HG02642 (cell line): ENCODE results near the gene BICDL2.
"Not testable (repeated sequence)": the region's sequence is repeated elsewhere in the genome, so short reads cannot be mapped to it uniquely, and the experiment has no call there.

Source experiments
- ATAC-seq: cut with Tn5 transposase; IDR thresholded peaks from one replicate; pipeline ENCODE4 v1.9.1; 2021; ENCODE audit warnings: mild to moderate bottlenecking; ENCODE audit not compliant: unreplicated experiment, poor library complexity

The BICDL2 gene, protein sequence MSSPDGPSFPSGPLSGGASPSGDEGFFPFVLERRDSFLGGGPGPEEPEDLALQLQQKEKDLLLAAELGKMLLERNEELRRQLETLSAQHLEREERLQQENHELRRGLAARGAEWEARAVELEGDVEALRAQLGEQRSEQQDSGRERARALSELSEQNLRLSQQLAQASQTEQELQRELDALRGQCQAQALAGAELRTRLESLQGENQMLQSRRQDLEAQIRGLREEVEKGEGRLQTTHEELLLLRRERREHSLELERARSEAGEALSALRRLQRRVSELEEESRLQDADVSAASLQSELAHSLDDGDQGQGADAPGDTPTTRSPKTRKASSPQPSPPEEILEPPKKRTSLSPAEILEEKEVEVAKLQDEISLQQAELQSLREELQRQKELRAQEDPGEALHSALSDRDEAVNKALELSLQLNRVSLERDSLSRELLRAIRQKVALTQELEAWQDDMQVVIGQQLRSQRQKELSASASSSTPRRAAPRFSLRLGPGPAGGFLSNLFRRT

DNA sequence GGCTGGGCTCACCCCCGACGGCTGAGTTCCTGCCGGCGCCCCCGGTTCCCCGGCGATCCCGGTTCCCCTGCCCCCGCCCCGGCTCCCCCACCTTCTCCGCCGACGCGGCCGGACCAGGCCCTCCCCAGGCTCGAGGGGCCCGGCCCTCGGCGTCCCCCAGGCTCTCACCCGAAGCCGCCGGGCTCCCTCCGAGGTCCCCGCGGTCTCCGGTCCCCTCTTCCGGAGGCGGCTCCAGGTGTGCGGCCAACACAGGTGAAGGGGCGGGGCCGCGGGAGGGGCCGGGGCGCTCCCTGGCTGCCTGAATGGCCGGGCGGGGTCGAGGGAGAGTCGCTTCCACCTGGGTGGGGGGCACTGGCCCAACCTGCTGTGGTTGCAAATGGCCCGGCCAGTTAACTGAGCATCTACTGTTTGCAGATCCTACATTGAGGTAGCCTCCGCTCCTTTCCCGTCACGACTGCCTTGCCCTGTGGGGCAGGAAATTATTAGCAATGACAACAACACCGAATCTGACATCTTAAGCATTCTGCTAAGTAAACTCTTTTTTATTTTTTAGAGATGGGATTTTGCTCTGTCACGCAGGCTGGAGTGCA is at the start of gene BICDL2:
Gene BICDL2 (minus strand): TSS at position 219 of the 590 bp plus-strand sequence. CDS start 1,448 bp downstream, outside the sequence.
- ATAC-seq, result no peak

DNA sequence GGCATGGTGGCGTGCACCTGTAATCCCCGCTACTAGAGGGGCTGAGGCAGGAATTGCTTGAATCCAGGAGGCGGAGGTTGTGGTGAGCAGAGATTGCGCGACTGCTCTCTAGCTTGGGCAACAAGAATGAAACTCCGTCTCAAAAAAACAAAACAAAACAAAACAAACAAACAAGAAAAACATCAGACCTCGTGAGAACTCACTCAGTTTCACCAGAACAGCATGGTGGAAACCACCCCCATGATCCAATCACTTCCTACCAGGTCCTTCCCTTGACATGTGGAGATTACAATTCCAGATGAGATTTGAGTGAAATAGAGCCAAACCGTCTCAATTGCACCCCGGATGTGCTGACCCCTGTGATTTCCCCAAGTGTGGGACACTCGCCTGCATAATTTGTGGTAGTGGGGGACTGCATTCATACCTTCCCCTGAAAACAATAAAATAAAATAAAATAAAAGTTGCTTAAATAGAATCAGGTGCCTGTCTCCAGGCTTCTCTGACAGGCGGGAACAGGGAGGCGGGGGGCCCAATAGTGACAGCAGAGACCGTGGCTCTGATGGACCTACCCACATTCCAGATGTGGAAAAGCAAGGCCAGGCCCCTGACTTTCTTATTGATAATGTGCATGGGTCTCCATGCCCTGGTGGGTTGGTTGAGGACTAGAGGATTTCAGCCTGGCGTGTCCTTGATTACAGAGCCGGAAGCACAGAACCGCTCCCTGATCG is 49.3 kb upstream of the BICDL2 start:
- ATAC-seq, result no peak

DNA sequence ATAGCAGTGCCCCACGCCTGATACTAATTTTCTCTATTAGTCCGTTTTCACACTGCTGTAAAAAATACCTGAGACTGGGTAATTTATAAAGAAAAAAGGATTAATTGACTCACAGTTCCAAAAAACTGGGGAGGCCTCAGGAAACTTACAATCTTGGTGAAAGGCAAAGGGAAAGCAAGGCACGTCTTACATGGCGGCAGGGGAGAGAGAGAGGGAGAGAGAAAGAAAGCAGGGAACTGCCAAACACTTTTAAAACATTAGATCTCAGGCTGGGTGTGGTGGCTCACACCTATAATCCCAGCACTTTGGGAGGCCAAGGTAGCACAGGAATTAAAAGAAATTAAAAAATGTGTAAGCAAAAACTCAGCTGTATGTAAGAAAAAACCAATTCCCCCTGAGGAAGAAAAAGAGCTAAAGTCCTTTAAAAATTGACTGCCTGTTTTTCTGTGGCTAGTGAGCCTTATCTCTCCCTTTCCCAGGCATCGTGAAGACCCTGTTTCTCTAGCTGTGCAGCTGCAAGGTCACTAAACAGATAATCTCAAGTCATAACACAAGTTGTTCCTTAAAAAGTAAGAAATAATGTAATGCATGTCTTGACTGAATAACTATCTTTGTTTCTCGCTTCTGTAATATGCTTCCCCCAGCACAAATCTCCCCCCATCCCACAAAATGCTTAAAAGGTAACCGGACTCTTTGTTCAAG is 48.4 kb upstream of the BICDL2 start:
- ATAC-seq, result no peak

DNA sequence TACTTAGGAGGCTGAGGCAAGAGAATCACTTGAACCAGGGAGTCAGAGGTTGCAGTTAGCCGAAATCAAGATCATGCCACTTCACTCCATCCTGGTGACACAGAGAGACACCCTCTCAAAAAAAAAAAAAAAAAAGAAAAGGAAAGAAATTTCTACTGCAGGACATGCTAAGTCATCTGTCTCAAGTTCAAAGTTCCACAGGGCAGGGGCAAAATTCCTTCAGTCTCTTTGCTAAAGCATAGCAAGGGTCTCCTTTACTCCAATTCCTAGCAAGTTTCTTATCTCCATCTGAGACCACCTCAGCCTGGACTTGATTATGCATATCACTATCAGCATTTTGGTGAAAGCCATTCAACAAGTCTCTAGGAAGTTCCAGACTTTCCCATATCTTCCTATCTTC is 47.7 kb upstream of the BICDL2 start:
- no peak for ATAC-seq

DNA sequence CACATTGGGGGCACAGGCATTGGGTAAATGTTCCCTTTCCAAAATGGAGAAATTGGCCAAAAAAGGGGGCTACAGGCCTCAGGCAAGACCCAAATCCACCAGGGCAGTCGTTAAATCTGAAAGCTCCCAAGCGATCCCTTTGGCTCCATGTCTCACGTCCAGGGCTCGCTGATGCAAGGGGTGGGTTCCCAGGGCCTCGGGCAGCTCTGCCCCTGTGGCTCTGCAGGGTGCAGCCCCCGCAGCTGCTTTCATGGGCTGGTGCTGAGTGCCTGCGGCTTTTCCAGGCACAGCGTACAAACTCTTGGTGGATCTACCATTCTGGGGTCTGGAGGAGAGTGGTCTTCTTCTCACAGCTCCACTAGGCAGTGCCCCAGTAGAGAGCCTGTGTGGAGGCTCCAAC is 46.7 kb upstream of the BICDL2 start:
- ATAC-seq, result not testable (repeated sequence)

DNA sequence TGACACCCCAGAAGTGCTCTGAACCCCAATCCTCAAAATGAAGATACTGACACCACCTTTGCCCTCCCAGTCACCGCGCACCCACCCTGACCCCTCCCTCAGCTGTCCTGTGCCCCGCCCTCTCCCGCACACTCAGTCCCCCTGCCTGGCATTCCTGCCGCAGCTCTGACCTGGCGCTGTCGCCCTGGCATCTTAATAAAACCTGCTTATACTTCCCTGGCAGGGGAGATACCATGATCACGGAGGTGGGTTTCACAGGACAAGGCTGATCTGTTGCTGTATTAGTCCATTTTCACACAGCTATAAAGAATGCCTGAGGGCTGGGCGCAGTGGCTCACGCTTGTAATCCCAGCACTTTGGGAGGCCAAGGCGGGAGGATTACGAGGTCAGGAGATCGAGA is 45.2 kb upstream of the BICDL2 start:
- not testable (repeated sequence) for ATAC-seq

DNA sequence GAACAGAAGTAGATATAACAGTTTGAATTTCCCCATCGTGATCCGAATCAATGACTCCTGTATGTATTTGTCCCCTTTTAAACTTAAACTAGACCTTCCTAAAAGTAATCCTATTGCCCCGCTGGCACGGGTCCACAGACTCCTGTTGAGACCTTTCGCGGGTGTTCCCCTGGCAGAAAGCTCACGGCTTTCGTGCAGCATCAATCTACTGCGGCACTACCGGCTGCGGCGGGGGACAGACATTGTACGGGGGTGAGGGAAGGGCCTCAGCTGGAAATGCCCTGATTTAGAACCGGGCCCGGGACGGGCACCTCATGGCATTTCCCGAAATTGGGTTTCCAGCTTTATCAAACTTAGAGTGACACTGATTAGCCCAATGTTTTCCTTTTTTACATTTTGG is 43.3 kb upstream of the BICDL2 start:
- no peak for ATAC-seq

DNA sequence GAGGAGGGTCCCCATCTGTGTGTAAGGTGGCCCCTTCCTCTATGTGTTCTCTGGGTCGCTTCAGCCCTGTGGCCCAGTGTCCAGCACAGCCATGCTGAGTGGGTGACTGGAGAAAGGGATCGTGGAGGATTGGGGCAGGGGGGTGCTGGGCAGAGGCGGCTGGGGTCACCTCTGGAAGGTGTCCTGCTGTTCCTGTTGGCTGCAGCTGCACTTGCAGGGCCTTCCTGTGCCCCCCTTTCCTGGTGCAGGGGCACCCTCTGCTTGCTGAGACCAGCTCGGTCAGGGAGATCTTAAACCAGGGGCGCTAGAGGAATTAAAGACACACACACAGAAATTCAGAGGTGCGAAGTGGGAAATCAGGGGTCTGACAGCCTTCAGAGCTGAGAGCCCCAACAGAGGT is 39.8 kb upstream of the BICDL2 start:
- no peak for ATAC-seq

DNA sequence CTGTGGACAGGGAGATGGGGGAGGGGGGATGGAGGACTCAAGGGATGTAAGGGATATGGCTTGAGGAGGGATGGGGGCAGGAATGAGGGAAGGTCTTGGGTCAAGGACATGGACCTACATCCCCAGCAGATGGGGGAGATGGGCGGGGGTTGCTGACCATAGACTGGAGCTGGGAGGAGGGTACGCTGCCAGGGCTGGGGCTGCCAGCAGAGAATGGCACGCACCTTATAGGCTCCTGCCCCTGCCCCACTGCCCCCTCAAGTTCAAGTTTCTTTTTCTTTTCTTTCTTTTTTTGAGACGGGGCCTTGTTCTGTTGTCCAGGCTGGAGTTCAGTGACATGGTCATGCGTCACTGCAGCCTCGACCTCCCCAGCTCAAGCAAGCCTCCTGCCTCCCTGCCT is 39.2 kb upstream of the BICDL2 start:
- ATAC-seq, result not testable (repeated sequence)

DNA sequence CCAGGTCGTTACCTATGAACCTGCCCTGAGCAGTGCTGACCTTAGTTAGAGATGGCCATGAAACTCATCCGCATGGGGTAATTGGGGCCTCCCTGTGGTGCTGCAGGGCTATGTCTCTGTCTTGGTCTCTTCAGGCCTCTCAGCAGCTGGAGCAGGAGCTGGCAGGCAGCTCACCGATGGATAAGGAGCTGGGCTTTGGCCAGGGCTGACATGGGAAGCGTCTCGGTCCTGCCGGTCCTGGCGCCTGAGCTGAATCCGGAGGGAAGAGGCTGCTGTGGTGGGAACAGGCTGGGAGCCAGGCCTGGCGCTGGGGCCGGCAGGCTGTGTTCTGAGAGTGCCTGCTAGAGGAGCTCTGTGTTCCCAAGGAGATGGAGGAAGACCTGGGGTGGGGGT is 38.8 kb upstream of the BICDL2 start:
- ATAC-seq, result no peak

DNA sequence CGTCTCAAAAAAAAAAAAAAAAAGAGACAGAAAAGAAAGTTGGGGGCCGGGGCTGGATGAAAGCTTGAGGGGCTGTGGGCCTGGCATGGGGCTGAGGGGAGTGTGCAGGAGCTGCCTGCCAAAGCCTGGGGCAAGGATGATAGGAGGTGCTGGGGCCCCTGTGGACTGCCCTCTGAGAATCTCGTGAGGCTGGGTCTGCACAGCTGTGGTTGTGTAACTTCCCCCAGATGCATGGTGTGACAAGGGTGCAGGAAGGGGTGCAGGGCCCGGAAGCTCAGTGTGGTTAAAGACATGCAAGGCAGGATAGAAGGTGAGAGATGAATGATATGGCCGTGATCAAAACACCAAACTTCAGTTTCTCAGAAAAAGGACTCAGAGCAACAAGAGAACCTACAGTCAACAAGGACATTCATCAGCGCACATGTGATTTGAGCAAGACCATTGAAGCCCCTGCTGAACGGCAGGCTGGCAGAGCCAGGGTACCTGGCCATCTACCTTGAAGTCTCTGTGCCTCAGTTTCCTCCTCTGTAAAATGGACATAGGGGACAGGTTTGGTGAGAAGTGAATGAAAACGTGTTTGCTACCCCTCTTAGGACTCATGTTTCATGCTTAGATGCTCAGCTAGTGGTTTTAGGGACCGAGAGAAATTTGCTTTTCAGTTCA is 38.2 kb upstream of the BICDL2 start:
- peak; percentile 51 for ATAC-seq

DNA sequence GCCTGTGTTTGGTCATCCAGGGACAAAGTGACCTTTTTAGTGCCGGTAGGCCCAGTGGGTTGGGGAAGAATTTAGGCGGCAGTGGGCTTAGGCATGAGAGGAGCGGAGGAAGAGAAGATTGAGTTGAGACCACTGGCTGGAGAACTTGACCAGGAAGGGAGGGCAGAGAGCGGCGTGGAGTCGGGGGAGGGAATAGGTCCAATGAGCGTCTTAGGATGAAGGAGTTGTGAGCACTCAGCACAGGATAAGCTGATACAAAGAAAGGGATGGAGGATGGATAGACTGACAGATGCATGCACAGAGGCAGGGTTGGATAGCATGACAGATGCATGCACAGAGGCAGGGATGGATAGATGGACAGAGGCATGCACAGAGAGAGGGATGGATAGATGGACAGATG is 36.7 kb upstream of the BICDL2 start:
- no peak for ATAC-seq

DNA sequence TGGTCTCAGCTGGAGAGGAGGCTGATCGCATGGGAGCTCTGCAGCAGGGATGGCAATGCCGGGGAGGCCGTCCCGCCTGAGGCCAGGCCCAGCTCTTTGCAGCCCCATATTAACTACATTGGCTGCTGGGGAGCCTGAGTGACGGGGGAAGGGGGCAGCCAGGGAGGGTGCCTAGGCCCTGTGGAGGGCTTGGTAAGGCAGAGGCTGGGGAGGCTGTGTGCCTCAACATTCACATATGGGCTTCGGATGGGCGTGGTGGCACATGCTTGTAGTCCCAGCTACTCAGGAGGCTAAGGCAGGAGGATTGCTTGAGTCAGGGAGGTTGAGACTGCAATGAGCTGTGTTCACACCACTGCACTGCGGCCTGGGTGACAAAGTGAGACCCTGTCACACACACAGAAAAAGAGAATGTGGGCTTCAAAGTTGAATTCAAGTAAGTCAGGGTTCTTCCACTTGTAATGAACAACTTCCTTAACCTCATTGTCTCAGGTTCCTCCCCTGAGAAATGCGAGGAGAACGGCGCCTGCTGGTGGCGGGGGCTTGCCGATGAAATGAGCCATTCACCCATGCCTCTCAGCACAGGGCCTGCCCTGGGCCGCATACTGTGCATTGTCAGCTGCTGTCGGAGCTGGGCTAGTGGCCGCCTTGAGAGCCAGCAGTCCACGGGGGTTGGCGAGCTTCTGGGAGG is 36.0 kb upstream of the BICDL2 start:
- not testable (repeated sequence) for ATAC-seq

DNA sequence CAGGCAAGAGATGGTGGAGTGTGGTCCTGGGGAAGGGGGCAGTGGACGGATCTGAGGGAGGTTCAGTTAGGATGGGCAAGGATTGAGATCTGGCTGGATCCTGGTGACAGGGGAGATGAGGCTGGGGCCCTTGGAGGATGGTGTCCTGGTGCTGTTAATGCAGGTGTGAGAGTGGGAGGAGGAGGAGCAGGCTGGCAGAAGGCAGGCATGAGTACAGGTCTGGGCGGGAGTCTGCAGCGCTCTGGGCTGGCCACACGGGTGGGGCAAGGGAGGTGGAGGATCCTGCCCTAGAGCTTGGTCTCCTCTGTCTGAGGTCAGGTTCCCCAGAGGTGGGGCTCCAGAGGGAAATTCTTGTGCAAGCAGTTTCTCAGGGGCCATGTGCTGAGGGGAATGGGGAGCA is 35.4 kb upstream of the BICDL2 start:
- ATAC-seq, result not testable (repeated sequence)

DNA sequence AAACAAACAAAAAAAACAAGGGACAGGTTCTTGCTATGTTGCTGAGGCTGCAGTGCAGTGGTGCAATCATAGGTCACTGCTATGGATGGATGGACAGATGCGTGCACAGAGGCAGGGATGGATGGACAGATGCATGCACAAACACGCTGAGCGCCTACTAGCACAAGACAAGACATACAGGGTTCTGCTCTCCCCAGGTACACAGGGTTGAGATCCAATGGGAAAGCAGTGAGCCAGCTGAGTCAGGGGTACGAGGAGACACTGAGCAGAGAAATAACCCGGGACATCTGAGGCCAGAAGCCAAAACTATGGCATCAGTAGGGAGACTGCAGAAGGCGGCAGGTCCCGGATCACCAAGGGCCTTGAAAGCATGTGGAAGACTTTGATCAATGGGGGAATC is 34.9 kb upstream of the BICDL2 start:
- no peak for ATAC-seq

DNA sequence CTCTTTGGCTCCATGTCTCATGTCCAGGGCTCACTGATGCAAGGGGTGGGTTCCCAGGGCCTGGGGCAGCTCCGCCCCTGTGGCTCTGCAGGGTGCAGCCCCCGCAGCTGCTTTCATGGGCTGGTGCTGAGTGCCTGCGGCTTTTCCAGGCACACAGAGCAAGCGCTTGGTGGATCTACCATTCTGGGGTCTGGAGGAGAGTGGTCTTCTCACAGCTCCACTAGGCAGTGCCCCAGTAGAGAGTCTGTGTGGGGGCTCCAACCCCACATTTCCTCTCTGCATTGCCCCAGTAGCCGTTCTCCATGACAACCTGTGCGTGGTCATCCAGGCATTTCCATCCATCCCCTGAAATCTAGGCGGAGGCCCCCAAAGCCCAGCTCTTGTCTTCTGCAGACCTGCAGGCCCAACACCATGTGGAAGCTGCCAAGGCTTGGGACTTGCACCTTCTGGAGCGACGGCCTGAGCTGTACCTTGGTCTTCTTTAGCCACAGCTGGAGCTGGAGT is 33.9 kb upstream of the BICDL2 start:
- ATAC-seq, result no peak

DNA sequence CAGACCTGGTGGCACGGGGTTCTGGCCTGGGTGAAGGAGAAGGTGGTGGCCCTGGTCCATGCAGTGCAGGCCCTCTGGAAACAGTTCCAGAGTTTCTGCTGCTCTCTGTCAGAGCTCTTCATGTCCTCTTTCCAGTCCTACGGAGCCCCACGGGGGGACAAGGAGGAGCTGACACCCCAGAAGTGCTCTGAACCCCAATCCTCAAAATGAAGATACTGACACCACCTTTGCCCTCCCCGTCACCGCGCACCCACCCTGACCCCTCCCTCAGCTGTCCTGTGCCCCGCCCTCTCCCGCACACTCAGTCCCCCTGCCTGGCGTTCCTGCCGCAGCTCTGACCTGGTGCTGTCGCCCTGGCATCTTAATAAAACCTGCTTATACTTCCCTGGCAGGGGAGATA is 32.4 kb upstream of the BICDL2 start:
- not testable (repeated sequence) for ATAC-seq

DNA sequence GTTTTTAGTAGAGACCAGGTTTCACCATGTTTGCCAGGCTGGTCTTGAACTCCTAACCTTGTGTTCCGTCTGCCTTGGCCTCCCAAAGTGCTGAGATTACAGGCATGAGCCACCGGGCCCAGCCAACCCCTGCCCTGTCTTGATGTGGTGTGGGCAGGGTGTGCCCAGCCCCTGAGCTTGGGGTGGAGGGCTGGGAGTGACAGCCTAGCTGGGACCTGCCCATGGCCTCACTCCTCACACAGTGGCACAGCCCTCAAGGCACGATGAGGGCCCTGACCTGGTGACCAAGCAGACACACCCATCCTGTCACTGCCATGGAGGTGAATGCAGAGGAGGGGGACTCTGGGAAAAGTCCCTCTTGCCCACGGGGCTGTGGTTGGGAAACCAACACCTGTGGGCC is 31.7 kb upstream of the BICDL2 start:
- ATAC-seq, result no peak

DNA sequence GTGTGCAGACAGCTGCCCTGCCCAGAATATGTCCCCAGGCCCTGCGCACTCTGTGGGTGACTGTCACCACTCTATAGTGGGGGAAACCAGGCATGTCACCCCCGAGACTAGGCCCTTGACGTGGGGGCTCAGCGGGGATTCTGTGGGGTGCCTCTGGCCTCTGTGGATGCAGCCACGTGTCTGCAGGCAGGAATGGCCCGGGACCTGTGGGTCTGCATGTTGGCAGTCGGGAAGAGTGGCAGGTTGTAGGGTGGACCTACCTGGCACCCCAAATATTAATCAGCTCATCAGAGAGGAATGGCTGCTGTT is 29.6 kb upstream of the BICDL2 start:
- no peak for ATAC-seq
